ENCODE results near the gene ZGPAT. TPM values are rescaled to one million over a fixed set of nuclear protein-coding genes. Genes with fewer than 3 reads are reported as not detected.

The ZGPAT gene
- total and polyA plus RNA-seq, 2 of the 8 experiments (the other 6 are each of a cell fraction or from before 2014, with no cell fraction given): 14.5 to 21.4 TPM

- TF ChIP-seq JUN (IDR thresholded peaks at IDR 0.05; ENCODE audit: low read depth, low read length): no peak
- no peak for TF ChIP-seq MAX (IDR thresholded peaks at IDR 0.05)
- no peak for TF ChIP-seq ATF2 (IDR thresholded peaks at IDR 0.05; ENCODE audit: low read length)
- TF ChIP-seq JUND (IDR thresholded peaks at IDR 0.05; ENCODE audit: low read length): no peak
- no peak for TF ChIP-seq TAF7 (optimal IDR thresholded peaks at IDR 0.05; ENCODE audit: borderline replicate concordance, low read depth, low read length)
- CTCF ChIA-PET (ENCODE audit: partially characterized antibody): interaction anchor here (0.9 kb wide), 1 partner anchor 46 kb away, joined by 3 read pairs; no protein-coding TSS in a partner anchor
- no peak overlapping the region for H2BK5ac ChIP-seq (ENCODE audit: low read depth, low read length)
- no peak overlapping the region; the same call in 1 of the 2 replicates for H4K8ac ChIP-seq (ENCODE audit: extremely low read depth, insufficient read depth, low read length)
- H3K79me2 ChIP-seq (ENCODE audit: control insufficient read depth in 1 of 2, insufficient read depth in 2 of 2, low read length in 2 of 2): peaks cover 0 to 9% of the 10 kb centered on the region in 2 experiments; a peak in 1 of 4 replicates
- H3K18ac ChIP-seq (ENCODE audit: extremely low read depth, low read length): no peak overlapping the region
- no peak overlapping the region for H3K56ac ChIP-seq (replicated peaks; ENCODE audit: insufficient read length, low read depth, low read length)
- H3K4me1 ChIP-seq (replicated peaks in 1 of 4; ENCODE audit: control insufficient read depth in 3 of 4, insufficient read depth in 4 of 4, low read length in 3 of 4): peaks cover 0 to 9% (median 6%) of the 10 kb centered on the region in 4 experiments; a peak in 5 of 7 replicates
- H3K9ac ChIP-seq (replicated peaks in 1 of 4; ENCODE audit: extremely low read depth in 1 of 4, low read depth in 3 of 4, low read length in 3 of 4): no peak overlapping the region; a peak in 2 of 7 replicates
- H4K91ac ChIP-seq (replicated peaks; ENCODE audit: insufficient read length, low read length): no peak overlapping the region
- H2BK15ac ChIP-seq (ENCODE audit: low read length): no peak overlapping the region
- no peak overlapping the region for H3K4me3 ChIP-seq (ENCODE audit: extremely low read depth in 1 of 4, insufficient read depth in 2 of 4, low read depth in 3 of 4, low read length in 4 of 4)
- no peak overlapping the region for H2AK5ac ChIP-seq (ENCODE audit: low read depth, low read length)
- no peaks in the 10 kb centered on the region for H3K27me3 ChIP-seq (replicated peaks in 1 of 4; ENCODE audit: control insufficient read depth in 3 of 4, extremely low read depth in 1 of 4, insufficient read depth in 3 of 4, low read length in 3 of 4)
- DNase-seq (ENCODE audit: low read depth in 1 of 2, low spot score in 2 of 2) (no peak), FAIRE-seq (no peak)
- 84% methylated on average over 8 of the region's 8 CpGs; no CpG with 5 or more reads in 1 of the 2 experiments for WGBS, 2 experiments (ENCODE audit: extremely low coverage in 1 of 2, insufficient coverage in 1 of 2, insufficient read length in 1 of 2, insufficient replicate concordance in 2 of 2, low coverage in 1 of 2, low lambda C conversion rate in 2 of 2, missing lambda C conversion rate in 1 of 2)
- POLR2A ChIA-PET (ENCODE audit: partially characterized antibody): interaction anchor here (1.2 to 1.4 kb wide), 2 partner anchors 38 to 43 kb away, joined by 3 read pairs; no protein-coding TSS in a partner anchor
- no peak overlapping the region for H2BK12ac ChIP-seq (ENCODE audit: low read depth, low read length)
- no peak overlapping the region for H3K23ac ChIP-seq (ENCODE audit: insufficient read length)
- H3K9me3 ChIP-seq (ENCODE audit: insufficient read depth in 2 of 2, low read depth in 1 of 2, low read length in 1 of 2): no peaks in the 10 kb centered on the region
- H3K4ac ChIP-seq (replicated peaks; ENCODE audit: insufficient read length, low read depth, low read length): no peak overlapping the region
- H3K79me1 ChIP-seq (ENCODE audit: low read depth, low read length): no peaks in the 10 kb centered on the region; the same call in 1 of the 2 replicates
- peaks cover 0 to 15% (median 4%) of the 10 kb centered on the region in 4 experiments; a peak in 4 of 8 replicates for H3K36me3 ChIP-seq (ENCODE audit: control insufficient read depth in 2 of 4, insufficient read depth in 4 of 4, low read length in 3 of 4)
- no peak overlapping the region for H3K27ac ChIP-seq (ENCODE audit: low read depth, low read length)
- H3K4me2 ChIP-seq (ENCODE audit: insufficient read depth in 1 of 2, low read depth in 2 of 2, low read length in 2 of 2): no peak overlapping the region
- H4K20me1 ChIP-seq (replicated peaks in 1 of 2; ENCODE audit: control insufficient read depth in 1 of 2, insufficient read depth in 2 of 2, low read length in 2 of 2): peaks cover 5 to 10% of the 10 kb centered on the region in 2 experiments
- H2AFZ ChIP-seq (ENCODE audit: low read length): no peak overlapping the region
- H4K5ac ChIP-seq (ENCODE audit: insufficient read length, low read depth, low read length): no peak overlapping the region
- no peak overlapping the region for H2BK120ac ChIP-seq (replicated peaks; ENCODE audit: low read depth, low read length)
- H3K14ac ChIP-seq (ENCODE audit: insufficient read length): no peak overlapping the region
- peaks cover 9% of the 10 kb centered on the region for H3K23me2 ChIP-seq (ENCODE audit: low read depth, low read length)
- no peak overlapping the region for H2BK20ac ChIP-seq (ENCODE audit: low read length)
Observed at GRCh38 chr20:63660622-63661021, 47.2 kb upstream of the ZGPAT start.

All from H1 (cell line).